NB4 (cell line): Measurements from ENCODE around the gene CDC20.

Experiments used
- DNase-seq: peaks from one replicate; pipeline ENCODE4 v3.0.0; 2010; ENCODE audit warnings: low read depth
- H3K4me3 ChIP-seq: one replicate; pipeline ENCODE4 v1.5.1; 2011; ENCODE audit warnings: mild to moderate bottlenecking, low read depth, low read length, moderate library complexity
- MYC ChIP-seq: IDR thresholded peaks from 2 replicates; pipeline ENCODE4 v1.6.1; 2011; ENCODE audit warnings: low read depth, low read length
- POLR2A ChIP-seq: IDR thresholded peaks from 2 replicates; pipeline ENCODE4 v1.6.1; 2011; ENCODE audit warnings: mild to moderate bottlenecking; ENCODE audit not compliant: insufficient read length; ENCODE audit errors: extremely low read depth
- TF ChIP-seq, protein P1 (sequence below): IDR thresholded peaks from 2 replicates; pipeline ENCODE4 v1.6.1; 2011; ENCODE audit warnings: low read depth, low read length
- TF ChIP-seq, protein P2 (sequence below): IDR thresholded peaks from one replicate; pipeline ENCODE4 v1.5.1; 2012; ENCODE audit warnings: low read depth, low read length

The CDC20 gene

DNA sequence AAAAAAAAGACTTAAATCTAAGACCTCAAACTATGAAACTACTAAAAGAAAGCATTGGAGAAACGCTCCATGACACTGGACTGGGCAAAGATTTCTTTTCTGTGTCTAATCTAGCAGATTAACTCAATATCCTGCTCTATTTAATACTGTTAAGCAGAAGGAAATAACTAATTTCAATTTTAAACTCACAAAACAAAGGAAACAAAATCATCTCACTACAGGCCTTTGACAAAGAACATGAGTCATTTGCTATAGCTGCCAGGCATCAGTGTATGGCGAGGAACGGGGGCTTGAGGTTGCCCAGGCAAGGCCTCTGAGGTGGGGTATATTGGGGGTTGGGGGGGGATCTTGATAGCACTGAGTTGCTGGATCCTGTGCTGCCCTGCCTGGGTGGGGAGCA, 51.8 kb downstream of the CDC20 start:
- TF ChIP-seq MYC (no peak), POLR2A (no peak)
- TF ChIP-seq, protein P1, sequence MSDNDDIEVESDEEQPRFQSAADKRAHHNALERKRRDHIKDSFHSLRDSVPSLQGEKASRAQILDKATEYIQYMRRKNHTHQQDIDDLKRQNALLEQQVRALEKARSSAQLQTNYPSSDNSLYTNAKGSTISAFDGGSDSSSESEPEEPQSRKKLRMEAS = no peak
- TF ChIP-seq, protein P2, sequence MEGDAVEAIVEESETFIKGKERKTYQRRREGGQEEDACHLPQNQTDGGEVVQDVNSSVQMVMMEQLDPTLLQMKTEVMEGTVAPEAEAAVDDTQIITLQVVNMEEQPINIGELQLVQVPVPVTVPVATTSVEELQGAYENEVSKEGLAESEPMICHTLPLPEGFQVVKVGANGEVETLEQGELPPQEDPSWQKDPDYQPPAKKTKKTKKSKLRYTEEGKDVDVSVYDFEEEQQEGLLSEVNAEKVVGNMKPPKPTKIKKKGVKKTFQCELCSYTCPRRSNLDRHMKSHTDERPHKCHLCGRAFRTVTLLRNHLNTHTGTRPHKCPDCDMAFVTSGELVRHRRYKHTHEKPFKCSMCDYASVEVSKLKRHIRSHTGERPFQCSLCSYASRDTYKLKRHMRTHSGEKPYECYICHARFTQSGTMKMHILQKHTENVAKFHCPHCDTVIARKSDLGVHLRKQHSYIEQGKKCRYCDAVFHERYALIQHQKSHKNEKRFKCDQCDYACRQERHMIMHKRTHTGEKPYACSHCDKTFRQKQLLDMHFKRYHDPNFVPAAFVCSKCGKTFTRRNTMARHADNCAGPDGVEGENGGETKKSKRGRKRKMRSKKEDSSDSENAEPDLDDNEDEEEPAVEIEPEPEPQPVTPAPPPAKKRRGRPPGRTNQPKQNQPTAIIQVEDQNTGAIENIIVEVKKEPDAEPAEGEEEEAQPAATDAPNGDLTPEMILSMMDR = no peak
- no peak overlapping the region for H3K4me3 ChIP-seq
- DNase-seq = no peak
